ENCODE measurements around the gene IFNA17. TPM values are rescaled to one million over a fixed set of nuclear protein-coding genes. Genes with fewer than 3 reads are reported as not detected.

Gene IFNA17
- total RNA-seq (not detected), polyA plus RNA-seq (ENCODE audit: insufficient read depth, low read depth, low replicate concordance) (not detected)
- long read RNA-seq, donor 1, result 0 reads
- long read RNA-seq, donor 2, result 0 reads

- Histone ChIP-seq H3K4me1 (no peaks in the 10 kb centered on the region), H3K27me3 (no peaks in the 10 kb centered on the region), H3K36me3 (ENCODE audit: low read depth, missing control alignments) (no peaks in the 10 kb centered on the region), H3K9me3 (no peaks in the 10 kb centered on the region), H3K27ac (no peak within 1 kb of the TSS), H3K4me3 (no peak within 1 kb of the TSS)
- intact Hi-C loops (cut with DNase I; ENCODE audit: low total_unique reads), result no loop called here
- TF ChIP-seq POLR2A (IDR thresholded peaks at IDR 0.05) (no peak), CTCF (IDR thresholded peaks at IDR 0.05) (no peak)
- WGBS, 2 donors, result 74 to 79% methylated on average over 2 of the region's 2 CpGs
- no peak for DNase-seq
Observed at GRCh38 chr9:21228122-21228521, at the start of gene IFNA17. TSS of gene IFNA17 (minus strand) at chr9:21228222. CDS start at chr9:21228173, 49 bp downstream.

- H3K27ac ChIP-seq, result no peak overlapping the region
- no peaks in the 10 kb centered on the region for H3K27me3 ChIP-seq
- 39% methylated on average over 2 of the region's 2 CpGs for WGBS, 2 donors
- no peak overlapping the region for H3K4me3 ChIP-seq
- TF ChIP-seq POLR2A (IDR thresholded peaks at IDR 0.05) (no peak), CTCF (IDR thresholded peaks at IDR 0.05) (no peak)
- no peaks in the 10 kb centered on the region for H3K36me3 ChIP-seq (ENCODE audit: low read depth, missing control alignments)
- H3K4me1 ChIP-seq, result no peaks in the 10 kb centered on the region
- intact Hi-C loops (cut with DNase I; ENCODE audit: low total_unique reads), result no loop called here
- no peaks in the 10 kb centered on the region for H3K9me3 ChIP-seq
- DNase-seq, result no peak
Observed at GRCh38 chr9:21268347-21268657, 40.3 kb upstream of the IFNA17 start.

- DNase-seq, result no peak
- WGBS, 2 donors, result 41 to 59% methylated on average over 4 of the region's 4 CpGs
- Histone ChIP-seq H3K27ac (no peak overlapping the region), H3K4me1 (no peaks in the 10 kb centered on the region), H3K27me3 (no peaks in the 10 kb centered on the region), H3K36me3 (ENCODE audit: low read depth, missing control alignments) (no peaks in the 10 kb centered on the region), H3K4me3 (no peak overlapping the region), H3K9me3 (no peaks in the 10 kb centered on the region)
- TF ChIP-seq CTCF (IDR thresholded peaks at IDR 0.05), result no peak
- no peak for TF ChIP-seq POLR2A (IDR thresholded peaks at IDR 0.05)
- intact Hi-C loops (cut with DNase I; ENCODE audit: low total_unique reads), result no loop called here
Observed at GRCh38 chr9:21267485-21268346, 39.7 kb upstream of the IFNA17 start.

- intact Hi-C loops (cut with DNase I; ENCODE audit: low total_unique reads), result no loop called here
- Histone ChIP-seq H3K9me3 (no peaks in the 10 kb centered on the region), H3K27me3 (no peaks in the 10 kb centered on the region), H3K27ac (no peak overlapping the region), H3K4me3 (no peak overlapping the region), H3K36me3 (ENCODE audit: low read depth, missing control alignments) (no peaks in the 10 kb centered on the region), H3K4me1 (no peaks in the 10 kb centered on the region)
- TF ChIP-seq CTCF (IDR thresholded peaks at IDR 0.05), result no peak
- no peak for TF ChIP-seq POLR2A (IDR thresholded peaks at IDR 0.05)
- DNase-seq, result no peak
- 39 to 52% methylated on average over 3 of the region's 3 CpGs for WGBS, 2 donors
Observed at GRCh38 chr9:21266733-21267484, 38.9 kb upstream of the IFNA17 start.

All from testis (tissue), 5 donors.